Measurements from ENCODE around the gene SEL1L2.

- TF ChIP-seq CTCF (IDR thresholded peaks at IDR 0.05): no peak
- TF ChIP-seq POLR2A (IDR thresholded peaks at IDR 0.05): no peak
Observed at GRCh38 chr20:13873831-13874230, 116.6 kb downstream of the SEL1L2 start.
